IPS DF 6.9 (cell line): ENCODE measurements around the gene KIN.

ENCODE experiments used
- DNase-seq: peaks from one replicate; pipeline ENCODE4 v3.0.0-alpha.2; 2013; ENCODE audit warnings: low read depth, low spot score
- H3K27ac ChIP-seq: one replicate; pipeline ENCODE4 v1.5.1; 2013; ENCODE audit warnings: low read length, control low read depth
- H3K27me3 ChIP-seq: 2 replicates; pipeline ENCODE4 v1.6.1; 2013; ENCODE audit warnings: mild to moderate bottlenecking, low read length; ENCODE audit not compliant: control insufficient read depth, insufficient read depth
- H3K36me3 ChIP-seq: 2 replicates; pipeline ENCODE4 v1.6.1; 2013; ENCODE audit warnings: low read length; ENCODE audit not compliant: control insufficient read depth, insufficient read depth
- H3K4me1 ChIP-seq: 2 replicates; pipeline ENCODE4 v1.6.1; 2013; ENCODE audit warnings: low read length; ENCODE audit not compliant: control insufficient read depth, insufficient read depth
- H3K4me3 ChIP-seq: 2 replicates; pipeline ENCODE4 v1.5.1; 2013; ENCODE audit warnings: mild to moderate bottlenecking, low read length
- H3K9me3 ChIP-seq: 2 replicates; pipeline ENCODE4 v1.6.1; 2013; ENCODE audit warnings: low read length, inconsistent platforms; ENCODE audit not compliant: control insufficient read depth, insufficient read depth
- WGBS: extraction: QIAGEN DNeasy Blood & Tissue Kit; methylation state at CpG from one replicate; pipeline ENCODE4 v1.1.7; 2013; ENCODE audit warnings: mixed read lengths, missing lambda C conversion rate; ENCODE audit not compliant: insufficient read length, insufficient coverage; 5-methylcytosine and 5-hydroxymethylcytosine counted together

Gene KIN

GRCh38 chr10:7707858-7708622 is 79.8 kb downstream of the KIN start:
- no peak overlapping the region for H3K4me3 ChIP-seq
- 100% methylated on average over 1 of the region's 5 CpGs for WGBS

GRCh38 chr10:7707102-7707501 is 80.7 kb downstream of the KIN start:
- no peaks in the 10 kb centered on the region for H3K4me1 ChIP-seq
- no peaks in the 10 kb centered on the region for H3K9me3 ChIP-seq
- H3K36me3 ChIP-seq = no peaks in the 10 kb centered on the region
- H3K4me3 ChIP-seq = no peak overlapping the region
- WGBS = no CpG with 5 or more reads among the region's 4 CpGs
- H3K27ac ChIP-seq = no peak overlapping the region
- no peak for DNase-seq
- no peaks in the 10 kb centered on the region for H3K27me3 ChIP-seq

More at GRCh38 chr10:7707858-7708622, 79.8 kb downstream of the KIN start:
- Histone ChIP-seq H3K36me3 (no peaks in the 10 kb centered on the region), H3K4me1 (no peaks in the 10 kb centered on the region), H3K27ac (no peak overlapping the region), H3K27me3 (no peaks in the 10 kb centered on the region), H3K9me3 (no peaks in the 10 kb centered on the region)
- DNase-seq = no peak

- H3K27ac ChIP-seq = no peak overlapping the region
These were observed 81.2 kb downstream of the KIN start for GRCh38 chr10:7706534-7707073.

GRCh38 chr10:7705341-7705740 is 82.5 kb downstream of the KIN start:
- H3K36me3 ChIP-seq = no peaks in the 10 kb centered on the region
- no peak for DNase-seq
- H3K27ac ChIP-seq = no peak overlapping the region
- no peaks in the 10 kb centered on the region for H3K27me3 ChIP-seq
- no peaks in the 10 kb centered on the region for H3K4me1 ChIP-seq
- H3K4me3 ChIP-seq = no peak overlapping the region
- WGBS = no CpG with 5 or more reads among the region's 3 CpGs
- no peaks in the 10 kb centered on the region for H3K9me3 ChIP-seq

More at GRCh38 chr10:7706534-7707073, 81.2 kb downstream of the KIN start:
- no CpG with 5 or more reads among the region's 4 CpGs for WGBS
- H3K9me3 ChIP-seq = no peaks in the 10 kb centered on the region
- no peaks in the 10 kb centered on the region for H3K27me3 ChIP-seq
- H3K4me1 ChIP-seq = no peaks in the 10 kb centered on the region
- H3K4me3 ChIP-seq = no peak overlapping the region
- no peak for DNase-seq
- H3K36me3 ChIP-seq = no peaks in the 10 kb centered on the region

- no peak overlapping the region for H3K27ac ChIP-seq
- no peaks in the 10 kb centered on the region for H3K36me3 ChIP-seq
- no peak overlapping the region for H3K4me3 ChIP-seq
- no CpG with 5 or more reads among the region's 8 CpGs for WGBS
- no peak for DNase-seq
- no peaks in the 10 kb centered on the region for H3K27me3 ChIP-seq
- H3K4me1 ChIP-seq = no peaks in the 10 kb centered on the region
- H3K9me3 ChIP-seq = no peaks in the 10 kb centered on the region
These were observed 83.4 kb downstream of the KIN start for GRCh38 chr10:7704071-7705016.

- H3K36me3 ChIP-seq = no peaks in the 10 kb centered on the region
- WGBS = no CpG with 5 or more reads among the region's 4 CpGs
- DNase-seq = no peak
- H3K9me3 ChIP-seq = no peaks in the 10 kb centered on the region
- H3K4me3 ChIP-seq = no peak within 1 kb of the TSS
- no peak within 1 kb of the TSS for H3K27ac ChIP-seq
- H3K4me1 ChIP-seq = no peaks in the 10 kb centered on the region
- H3K27me3 ChIP-seq = no peaks in the 10 kb centered on the region
These were observed 84.7 kb downstream of the KIN start, which contains the start of gene ITIH2 for GRCh38 chr10:7703140-7703539. Gene ITIH2, plus strand, starts transcription at chr10:7703316. Its CDS starts 119 bp downstream, at chr10:7703435.

- DNase-seq = no peak
- no peaks in the 10 kb centered on the region for H3K27me3 ChIP-seq
- H3K4me1 ChIP-seq = no peaks in the 10 kb centered on the region
- no peak overlapping the region for H3K4me3 ChIP-seq
- H3K36me3 ChIP-seq = no peaks in the 10 kb centered on the region
- no peaks in the 10 kb centered on the region for H3K9me3 ChIP-seq
- no CpG with 5 or more reads among the region's 4 CpGs for WGBS
- no peak overlapping the region for H3K27ac ChIP-seq
These were observed 85.4 kb downstream of the KIN start for GRCh38 chr10:7702288-7702812.

GRCh38 chr10:7701158-7701742 is 86.5 kb downstream of the KIN start:
- no CpG with 5 or more reads among the region's 8 CpGs for WGBS
- H3K27ac ChIP-seq = no peak overlapping the region
- no peaks in the 10 kb centered on the region for H3K36me3 ChIP-seq
- no peaks in the 10 kb centered on the region for H3K27me3 ChIP-seq
- DNase-seq = no peak
- no peaks in the 10 kb centered on the region for H3K9me3 ChIP-seq
- H3K4me3 ChIP-seq = no peak overlapping the region
- H3K4me1 ChIP-seq = no peaks in the 10 kb centered on the region
